GM06990 (cell line): ENCODE data around the gene HELZ.

ENCODE experiments used
- DNase-seq: peaks from one replicate; pipeline ENCODE4 v3.0.0-alpha.2; 2011; ENCODE audit not compliant: insufficient read length; ENCODE audit errors: extremely low read depth
- H3K27me3 ChIP-seq: replicated peaks from 2 replicates; pipeline ENCODE4 v1.6.0; 2011; ENCODE audit warnings: low read length; ENCODE audit not compliant: control insufficient read depth, insufficient read depth
- H3K36me3 ChIP-seq: 2 replicates; pipeline ENCODE4 v1.5.1; 2011; ENCODE audit warnings: low read length; ENCODE audit not compliant: control insufficient read depth, insufficient read depth
- H3K4me3 ChIP-seq: replicated peaks from 2 replicates; pipeline ENCODE4 v1.5.1; 2011; ENCODE audit warnings: low read depth, mild to moderate bottlenecking, control low read depth, low read length
- CTCF ChIP-seq: IDR thresholded peaks from 2 replicates; pipeline ENCODE4 v1.5.1; 2011; ENCODE audit warnings: low read length, control low read depth, mild to moderate bottlenecking, inconsistent platforms; ENCODE audit not compliant: insufficient read depth, poor library complexity, severe bottlenecking

Gene HELZ

GRCh38 chr17:67052720-67053437, 192.1 kb downstream of the HELZ start:
- H3K36me3 ChIP-seq = no peaks in the 10 kb centered on the region
- no peak for DNase-seq
- no peak for TF ChIP-seq CTCF
- no peak overlapping the region for H3K4me3 ChIP-seq
- H3K27me3 ChIP-seq = no peaks in the 10 kb centered on the region

- no peak for TF ChIP-seq CTCF
- DNase-seq = no peak
- Histone ChIP-seq H3K36me3 (no peaks in the 10 kb centered on the region), H3K4me3 (no peak overlapping the region), H3K27me3 (no peaks in the 10 kb centered on the region)
Observed at GRCh38 chr17:67051837-67052236, 193.2 kb downstream of the HELZ start.

GRCh38 chr17:67051155-67051538, 193.8 kb downstream of the HELZ start:
- H3K36me3 ChIP-seq = no peaks in the 10 kb centered on the region
- TF ChIP-seq CTCF = no peak
- no peak for DNase-seq
- H3K4me3 ChIP-seq = no peak overlapping the region
- no peaks in the 10 kb centered on the region for H3K27me3 ChIP-seq

GRCh38 chr17:67050471-67051154, 194.4 kb downstream of the HELZ start:
- Histone ChIP-seq H3K36me3 (no peaks in the 10 kb centered on the region), H3K4me3 (no peak overlapping the region), H3K27me3 (no peaks in the 10 kb centered on the region)
- no peak for DNase-seq
- no peak for TF ChIP-seq CTCF

- Histone ChIP-seq H3K27me3 (no peaks in the 10 kb centered on the region), H3K36me3 (no peaks in the 10 kb centered on the region), H3K4me3 (no peak overlapping the region)
- DNase-seq = no peak
- no peak for TF ChIP-seq CTCF
Observed at GRCh38 chr17:67050066-67050465, 194.9 kb downstream of the HELZ start.
